CD14-positive monocyte (primary cell): ENCODE data around the gene PEMT. TPM values are rescaled to one million over a fixed set of nuclear protein-coding genes. Genes with fewer than 3 reads are reported as not detected.

Experiments used
- DNase-seq, 3 donors: peaks; one replicate each; pipeline ENCODE4 v3.0.0-alpha.2; 2011 to 2022
- H2AFZ ChIP-seq: 2 replicates; pipeline ENCODE4 v1.6.0; 2012; ENCODE audit warnings: mild to moderate bottlenecking, low read depth, low read length, inconsistent platforms; ENCODE audit not compliant: insufficient read depth, poor library complexity, severe bottlenecking
- H3K27ac ChIP-seq, 2 donors: 1 replicate in 1 of 2; 2 replicates in 1 of 2; pipeline ENCODE4 v1.5.1; 2012 to 2013; ENCODE audit warnings: low read length in 2 of 2, control low read depth in 1 of 2, inconsistent platforms in 1 of 2, low read depth in 1 of 2, mild to moderate bottlenecking in 1 of 2
- H3K27me3 ChIP-seq, 2 donors: one replicate each; pipeline versions ENCODE4 v1.6.0 to v1.6.1; 2011 to 2013; ENCODE audit warnings: low read length in 2 of 2; ENCODE audit not compliant: control insufficient read depth in 2 of 2, insufficient read depth in 2 of 2
- H3K36me3 ChIP-seq, 2 donors: replicated peaks in 1 of 2; 1 replicate in 1 of 2; 2 replicates in 1 of 2; pipeline versions ENCODE4 v1.5.1 to v1.6.1; 2012 to 2013; ENCODE audit warnings: low read length in 2 of 2, control low read depth in 1 of 2, inconsistent platforms in 1 of 2, mild to moderate bottlenecking in 1 of 2; ENCODE audit not compliant: insufficient read depth in 2 of 2, control insufficient read depth in 1 of 2
- H3K4me1 ChIP-seq, 2 donors: 1 replicate in 1 of 2; 2 replicates in 1 of 2; pipeline versions ENCODE4 v1.5.1 to v1.6.1; 2012 to 2013; ENCODE audit warnings: low read length in 2 of 2, control low read depth in 1 of 2, inconsistent platforms in 1 of 2, mild to moderate bottlenecking in 1 of 2, moderate library complexity in 1 of 2; ENCODE audit not compliant: insufficient read depth in 2 of 2, control insufficient read depth in 1 of 2
- H3K4me2 ChIP-seq: replicated peaks from 2 replicates; pipeline ENCODE3; 2012; ENCODE audit warnings: low read length, moderate library complexity, mild to moderate bottlenecking; ENCODE audit not compliant: poor library complexity, severe bottlenecking; ENCODE audit errors: extremely low read depth
- H3K4me3 ChIP-seq, 3 experiments: fragments of 200-600 bp in 1 of 3; sonication (generic) in 1 of 3; replicated peaks in 1 of 3; 1 replicate in 2 of 3; 2 replicates in 1 of 3; pipeline ENCODE4 v1.5.1; 2011 to 2013; ENCODE audit warnings: low read length in 3 of 3, mild to moderate bottlenecking in 3 of 3, control low read depth in 2 of 3, low read depth in 2 of 3, inconsistent platforms in 1 of 3, moderate library complexity in 1 of 3
- H3K79me2 ChIP-seq: 2 replicates; pipeline ENCODE4 v1.6.0; 2012; ENCODE audit warnings: mild to moderate bottlenecking, control low read depth, inconsistent platforms, low read length, moderate library complexity; ENCODE audit not compliant: insufficient read depth
- H3K9ac ChIP-seq: 2 replicates; pipeline ENCODE4 v1.6.0; 2017; ENCODE audit warnings: low read length, mild to moderate bottlenecking; ENCODE audit not compliant: insufficient read depth, poor library complexity, severe bottlenecking
- H3K9me3 ChIP-seq, 2 donors: replicated peaks in 1 of 2; 1 replicate in 1 of 2; 2 replicates in 1 of 2; pipeline versions ENCODE4 v1.5.1 to v1.6.1; 2012 to 2013; ENCODE audit warnings: low read length in 2 of 2, control low read depth in 1 of 2; ENCODE audit not compliant: control insufficient read depth in 1 of 2, insufficient read depth in 1 of 2
- H4K20me1 ChIP-seq: 2 replicates; pipeline ENCODE4 v1.6.0; 2012; ENCODE audit warnings: mild to moderate bottlenecking, low read length, control low read depth, moderate library complexity; ENCODE audit not compliant: insufficient read depth
- H3K27ac Mint-ChIP-seq, 7 donors: one replicate each; pipeline ENCODE4 v1.8.0; 2020; ENCODE audit warnings: mild to moderate bottlenecking in 7 of 7, mixed read lengths in 7 of 7, moderate library complexity in 6 of 7, inconsistent platforms in 2 of 7
- H3K27me3 Mint-ChIP-seq, 3 donors: one replicate each; pipeline ENCODE4 v1.8.0; 2021 to 2022; ENCODE audit warnings: low read depth in 3 of 3, mild to moderate bottlenecking in 3 of 3, mixed read lengths in 3 of 3, moderate library complexity in 3 of 3, inconsistent platforms in 1 of 3
- H3K36me3 Mint-ChIP-seq, 2 donors: one replicate each; pipeline ENCODE4 v1.8.0; 2020; ENCODE audit warnings: mixed read lengths in 2 of 2, inconsistent platforms in 1 of 2, mild to moderate bottlenecking in 1 of 2
- H3K4me1 Mint-ChIP-seq: one replicate; pipeline ENCODE4 v1.8.0; 2020; ENCODE audit warnings: mild to moderate bottlenecking, mixed read lengths
- H3K4me3 Mint-ChIP-seq, 2 donors: one replicate each; pipeline ENCODE4 v1.8.0; 2020; ENCODE audit warnings: mild to moderate bottlenecking in 2 of 2, mixed read lengths in 2 of 2, moderate library complexity in 1 of 2
- H3K9me3 Mint-ChIP-seq, 7 donors: one replicate each; pipeline ENCODE4 v1.8.0; 2020 to 2022; ENCODE audit warnings: mixed read lengths in 7 of 7, mild to moderate bottlenecking in 6 of 7, moderate library complexity in 6 of 7, inconsistent platforms in 2 of 7
- CTCF ChIP-seq: fragments of 200-600 bp; IDR thresholded peaks from one replicate; pipeline ENCODE4 v1.8.0; 2022; ENCODE audit warnings: antibody characterized with exemption, mild to moderate bottlenecking
- WGBS: methylation state at CpG from one replicate; pipeline ENCODE4 v1.1.5; 2013; ENCODE audit warnings: missing lambda C conversion rate; ENCODE audit not compliant: insufficient coverage; 5-methylcytosine and 5-hydroxymethylcytosine counted together
- intact Hi-C, 2 donors: fragments of 100-400 bp; cut with micrococcal nuclease; formaldehyde crosslinking; loops; one replicate each; pipeline versions ENCODE4 v1.15.0 to v1.15.1; 2023
- polyA plus RNA-seq, 3 donors: library from polyadenylated mRNA; depleted of rRNA in 1 of 3; unstranded in 2 of 3; stranded (reverse) in 1 of 3; fragments of 300-500 nt in 2 of 3; fragments of >200 nt in 1 of 3; fragmentation: Illumina TruSeq in 2 of 3; gene quantifications; 1 replicate in 2 of 3; 2 replicates in 1 of 3; pipeline ENCODE4 v1.2.3, GENCODE V29; 2012 to 2021

Gene PEMT
- polyA plus RNA-seq, 3 donors, result 26.7 to 41.0 (median 38.4) TPM

DNA sequence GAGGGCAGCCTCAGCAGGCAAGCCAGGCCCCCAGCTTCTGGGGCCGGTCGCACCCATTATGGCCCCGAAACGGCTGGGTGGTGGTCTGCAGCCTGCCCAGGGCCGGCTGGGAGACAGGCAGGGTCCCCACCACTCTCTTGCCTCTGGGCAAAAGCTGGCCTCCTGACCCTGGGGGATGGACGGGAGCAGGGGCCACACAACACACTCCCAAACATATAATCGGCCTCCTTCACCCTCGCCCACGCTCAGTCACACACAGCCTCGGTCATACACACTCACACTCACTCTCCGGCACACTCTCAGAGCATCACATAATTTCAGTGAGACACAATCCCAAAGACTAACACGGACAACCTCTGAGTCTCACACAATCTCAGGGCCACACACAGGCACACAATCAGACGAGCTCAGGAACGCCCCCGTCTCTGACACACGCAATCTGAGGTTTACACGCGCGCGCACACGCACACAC lies 589 bp downstream of the PEMT start:
- Histone ChIP-seq H3K27me3 (no peaks in the 10 kb centered on the region), H3K36me3 (no peaks in the 10 kb centered on the region), H3K4me2 (peak overlapping the region; percentile 97), H3K9me3 (no peaks in the 10 kb centered on the region), H3K4me3 (peak overlapping the region; percentile 82 to 96 (median 95)), H3K27ac (peak overlapping the region in 1 of 2 donors; percentile 88), H3K4me1 (peaks cover 27 to 34% of the 10 kb centered on the region in 2 donors), H3K9ac (peak overlapping the region; percentile 82), H4K20me1 (no peaks in the 10 kb centered on the region), H2AFZ (peak overlapping the region; percentile 93), H3K79me2 (peaks cover 13% of the 10 kb centered on the region)
- no peak for TF ChIP-seq CTCF
- Mint-ChIP-seq H3K36me3 (peaks cover 0 to 3% of the 10 kb centered on the region in 2 donors), H3K27me3 (peaks cover 0 to 2% (median under 1%) of the 10 kb centered on the region in 3 donors), H3K4me3 (peak overlapping the region; percentile 85 to 96), H3K4me1 (peaks cover 30% of the 10 kb centered on the region), H3K27ac (peak overlapping the region; percentile 39 to 92 (median 88)), H3K9me3 (no peaks in the 10 kb centered on the region)
- no peak for DNase-seq
- intact Hi-C loops, result loop anchor here (2.0 to 5.0 kb wide), 4 partner anchors 51 to 161 kb away; partner anchors contain the start of genes MED9 (in 1 of the 2) and RASD1 (in 1 of the 2)
- 1% methylated on average over 18 of the region's 21 CpGs for WGBS

DNA sequence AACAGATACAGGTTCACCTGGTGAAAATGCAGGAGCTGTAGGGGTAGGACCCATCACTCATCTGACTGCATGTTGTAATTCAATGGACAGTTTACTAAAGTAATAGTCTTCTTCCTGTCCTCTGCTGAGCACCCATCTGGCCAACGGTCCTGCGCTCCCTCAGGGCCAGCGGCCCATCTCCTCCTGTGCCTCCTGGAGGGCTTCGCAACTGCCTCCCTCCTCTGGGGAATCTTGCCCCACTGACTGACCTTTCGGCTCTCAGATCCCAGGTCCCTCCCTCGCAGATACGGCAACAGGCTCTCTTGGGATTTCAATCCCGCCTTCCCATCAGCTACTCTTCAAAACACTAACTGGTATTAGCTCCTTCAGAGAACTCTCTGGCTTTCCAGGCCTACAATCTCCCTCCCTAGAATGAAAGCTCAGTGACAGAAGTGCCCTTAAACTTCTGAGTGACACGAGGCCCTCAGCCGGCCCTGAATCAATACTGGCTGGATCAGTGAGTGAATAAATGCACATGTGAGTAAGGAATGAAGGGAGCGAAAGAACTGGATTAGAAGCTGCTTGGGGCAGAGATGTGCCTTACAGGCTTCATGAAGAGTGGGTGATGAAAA lies 1.3 kb downstream of the PEMT start:
- Mint-ChIP-seq H3K4me3 (peak overlapping the region; percentile 85 to 96), H3K4me1 (peaks cover 30% of the 10 kb centered on the region), H3K27me3 (peaks cover 0 to 3% (median 2%) of the 10 kb centered on the region in 3 donors), H3K36me3 (peaks cover 0 to 3% of the 10 kb centered on the region in 2 donors), H3K9me3 (no peaks in the 10 kb centered on the region), H3K27ac (peak overlapping the region in 3 of 7 donors; percentile 83 to 92 (median 89))
- 93% methylated on average over 8 of the region's 11 CpGs for WGBS
- H3K27ac ChIP-seq, result peak overlapping the region in 1 of 2 donors; percentile 88
- no peaks in the 10 kb centered on the region for H3K36me3 ChIP-seq
- H3K27me3 ChIP-seq, result no peaks in the 10 kb centered on the region
- H2AFZ ChIP-seq, result peak overlapping the region; percentile 93
- DNase-seq, result no peak
- H3K79me2 ChIP-seq, result peaks cover 13% of the 10 kb centered on the region
- peak overlapping the region; percentile 97 for H3K4me2 ChIP-seq
- H3K4me3 ChIP-seq, result peak overlapping the region in 1 of 3 experiments; percentile 96
- TF ChIP-seq CTCF, result no peak
- H4K20me1 ChIP-seq, result no peaks in the 10 kb centered on the region
- H3K9ac ChIP-seq, result peak overlapping the region; percentile 82
- H3K4me1 ChIP-seq, result peaks cover 27 to 34% of the 10 kb centered on the region in 2 donors
- intact Hi-C loops, result loop anchor here (2.0 to 5.0 kb wide), 4 partner anchors 52 to 162 kb away; partner anchors contain the start of genes MED9 (in 1 of the 2) and RASD1 (in 1 of the 2)
- H3K9me3 ChIP-seq, result no peaks in the 10 kb centered on the region
